ENCODE data around the gene TRPC4AP. TPM values are rescaled to one million over a fixed set of nuclear protein-coding genes. Genes with fewer than 3 reads are reported as not detected.

TRPC4AP gene
- total RNA-seq, 3 donors from 2014 or later (not counting 1 experiment from before 2014, with no cell fraction given), result 72.3 to 79.0 (median 74.4) TPM

- no peaks in the 10 kb centered on the region for H3K36me3 Mint-ChIP-seq
- no peak overlapping the region for H3K4me3 ChIP-seq (ENCODE audit: low read length)
- ATAC-seq, result no peak
- H3K27me3 ChIP-seq (ENCODE audit: control insufficient read depth, insufficient read depth, low read length), result no peaks in the 10 kb centered on the region
- WGBS (ENCODE audit: insufficient coverage), result 92% methylated on average over 12 of the region's 12 CpGs
- no peaks in the 10 kb centered on the region for H3K9me3 ChIP-seq (ENCODE audit: control insufficient read depth, insufficient read depth, low read length)
- no peak for DNase-seq
- no peaks in the 10 kb centered on the region for H3K9me3 Mint-ChIP-seq
- H3K27ac ChIP-seq (ENCODE audit: low read length), result no peak overlapping the region
- intact Hi-C loops (cut with micrococcal nuclease), result no loop called here
- no peaks in the 10 kb centered on the region for H3K36me3 ChIP-seq (ENCODE audit: control insufficient read depth, insufficient read depth, low read length)
- peaks cover 0 to 11% of the 10 kb centered on the region in 2 donors for H3K4me1 Mint-ChIP-seq
- H3K4me3 Mint-ChIP-seq, result no peak overlapping the region
- H3K4me1 ChIP-seq (ENCODE audit: control insufficient read depth, insufficient read depth, low read length), result no peaks in the 10 kb centered on the region
- TF ChIP-seq CTCF (IDR thresholded peaks at IDR 0.05), result no peak
- H3K27me3 Mint-ChIP-seq (ENCODE audit: low read depth in 2 of 2), result peaks cover 5 to 10% of the 10 kb centered on the region in 2 donors
- no peak overlapping the region for H3K27ac Mint-ChIP-seq
Measured at GRCh38 chr20:34988191-34988540, 104.4 kb downstream of the TRPC4AP start.

- Histone ChIP-seq H3K4me3 (ENCODE audit: low read length) (no peak overlapping the region), H3K4me1 (ENCODE audit: control insufficient read depth, insufficient read depth, low read length) (no peaks in the 10 kb centered on the region), H3K9me3 (ENCODE audit: control insufficient read depth, insufficient read depth, low read length) (no peaks in the 10 kb centered on the region), H3K27me3 (ENCODE audit: control insufficient read depth, insufficient read depth, low read length) (no peaks in the 10 kb centered on the region), H3K27ac (ENCODE audit: low read length) (no peak overlapping the region), H3K36me3 (ENCODE audit: control insufficient read depth, insufficient read depth, low read length) (no peaks in the 10 kb centered on the region)
- DNase-seq (no peak), ATAC-seq (no peak)
- peaks cover 7 to 16% of the 10 kb centered on the region in 2 donors for H3K27me3 Mint-ChIP-seq (ENCODE audit: low read depth in 2 of 2)
- WGBS (ENCODE audit: insufficient coverage), result 83% methylated on average over 15 of the region's 15 CpGs
- intact Hi-C loops (cut with micrococcal nuclease), result no loop called here
- peaks cover 0 to 11% of the 10 kb centered on the region in 2 donors for H3K4me1 Mint-ChIP-seq
- TF ChIP-seq CTCF (IDR thresholded peaks at IDR 0.05), result no peak
- no peaks in the 10 kb centered on the region for H3K9me3 Mint-ChIP-seq
- no peak overlapping the region for H3K4me3 Mint-ChIP-seq
- no peaks in the 10 kb centered on the region for H3K36me3 Mint-ChIP-seq
- H3K27ac Mint-ChIP-seq, result no peak overlapping the region
Measured at GRCh38 chr20:34987288-34988190, 105.1 kb downstream of the TRPC4AP start.

GRCh38 chr20:34986311-34987287 lies 106.0 kb downstream of the TRPC4AP start:
- no peaks in the 10 kb centered on the region for H3K4me1 ChIP-seq (ENCODE audit: control insufficient read depth, insufficient read depth, low read length)
- ATAC-seq, result no peak
- no peaks in the 10 kb centered on the region for H3K36me3 ChIP-seq (ENCODE audit: control insufficient read depth, insufficient read depth, low read length)
- Mint-ChIP-seq H3K4me1 (peaks cover 0 to 11% of the 10 kb centered on the region in 2 donors), H3K4me3 (no peak overlapping the region), H3K9me3 (no peaks in the 10 kb centered on the region), H3K27ac (no peak overlapping the region), H3K36me3 (no peaks in the 10 kb centered on the region), H3K27me3 (ENCODE audit: low read depth in 2 of 2) (peaks cover 10 to 18% of the 10 kb centered on the region in 2 donors)
- no peak overlapping the region for H3K27ac ChIP-seq (ENCODE audit: low read length)
- 87% methylated on average over 24 of the region's 24 CpGs for WGBS (ENCODE audit: insufficient coverage)
- H3K4me3 ChIP-seq (ENCODE audit: low read length), result no peak overlapping the region
- no peak for TF ChIP-seq CTCF (IDR thresholded peaks at IDR 0.05)
- intact Hi-C loops (cut with micrococcal nuclease), result no loop called here
- no peaks in the 10 kb centered on the region for H3K27me3 ChIP-seq (ENCODE audit: control insufficient read depth, insufficient read depth, low read length)
- no peak for DNase-seq
- H3K9me3 ChIP-seq (ENCODE audit: control insufficient read depth, insufficient read depth, low read length), result no peaks in the 10 kb centered on the region
